GM12878 (cell line): Measurements from ENCODE around the gene TMEM151A. TPM values are rescaled to one million over a fixed set of nuclear protein-coding genes. Genes with fewer than 3 reads are reported as not detected.

ENCODE experiments used
- ATAC-seq: fragments of 200-7000 bp; cut with Tn5 transposase; 3 replicates; pipeline ENCODE4 v1.9.1; 2020; ENCODE audit warnings: mild to moderate bottlenecking, moderate library complexity
- BruUV-seq: library from RNA; stranded (reverse); fragments of 400-500 nt; replicated peaks from 2 replicates; lab custom pipeline; 2021; lab: Mats Ljungman, UMichigan
- CTCF ChIA-PET: fragments of 300-600 bp; sonication (Branson Sonifier 250); formaldehyde crosslinking; extraction: SDS; loops from one replicate; lab custom pipeline; 2021; ENCODE audit warnings: inconsistent platforms; lab: Yijun Ruan, JAX
- POLR2A ChIA-PET: fragments of 350-600 bp; formaldehyde crosslinking; extraction: SDS; loops from one replicate; lab custom pipeline; 2021; ENCODE audit warnings: inconsistent platforms; lab: Charles Lee
- RAD21 ChIA-PET: fragments of 300-600 bp; sonication (Branson Sonifier 250); formaldehyde crosslinking; loops from one replicate; lab custom pipeline; 2023; ENCODE audit warnings: antibody characterized with exemption; ENCODE audit not compliant: unreplicated experiment; lab: Charles Lee
- SMC1A ChIA-PET: fragments of 300-600 bp; sonication (Branson Sonifier 250); formaldehyde crosslinking; loops from one replicate; lab custom pipeline; 2023; ENCODE audit not compliant: unreplicated experiment, uncharacterized antibody; lab: Charles Lee
- DNase-seq: peaks from one replicate; pipeline ENCODE4 v3.0.0-alpha.2; 2011; ENCODE audit warnings: low read depth, low spot score
- FAIRE-seq: peaks from 3 replicates; lab custom pipeline; 2011; peaks lifted over from hg19 to GRCh38; lab: Jason Lieb, UNC
- H2AFZ ChIP-seq: 2 replicates; pipeline ENCODE4 v1.6.0; 2011; ENCODE audit warnings: low read depth, low read length, control low read depth; ENCODE audit not compliant: control insufficient read depth
- H3K27ac ChIP-seq: 2 replicates; pipeline ENCODE4 v1.5.1; 2011; ENCODE audit warnings: control low read depth; ENCODE audit not compliant: control insufficient read depth, insufficient read depth
- H3K27me3 ChIP-seq, 2 experiments: replicated peaks in 1 of 2; 2 replicates each; pipeline versions ENCODE4 v1.6.0 to v1.6.1; 2011; ENCODE audit warnings: low read length in 1 of 2; ENCODE audit not compliant: control insufficient read depth in 2 of 2, insufficient read depth in 2 of 2
- H3K36me3 ChIP-seq, 2 experiments: 2 replicates each; pipeline ENCODE4 v1.5.1; 2011; ENCODE audit warnings: low read length in 1 of 2; ENCODE audit not compliant: control insufficient read depth in 2 of 2, insufficient read depth in 2 of 2
- H3K4me1 ChIP-seq: 2 replicates; pipeline ENCODE4 v1.6.1; 2011; ENCODE audit warnings: mild to moderate bottlenecking, low read length, moderate library complexity, mixed read lengths; ENCODE audit not compliant: control insufficient read depth, insufficient read depth
- H3K4me2 ChIP-seq: 2 replicates; pipeline ENCODE4 v1.6.0; 2011; ENCODE audit warnings: control low read depth; ENCODE audit not compliant: control insufficient read depth, insufficient read depth
- H3K4me3 ChIP-seq: fragments of 200-600 bp; sonication (generic); 2 replicates; pipeline ENCODE4 v1.5.1; 2016
- H3K79me2 ChIP-seq: 2 replicates; pipeline ENCODE4 v1.6.0; 2011; ENCODE audit warnings: low read length; ENCODE audit not compliant: control insufficient read depth, insufficient read depth
- H3K9ac ChIP-seq: 2 replicates; pipeline ENCODE4 v1.8.0; 2011; ENCODE audit warnings: low read length, control low read depth, mixed read lengths; ENCODE audit not compliant: control insufficient read depth, insufficient read depth
- H3K9me3 ChIP-seq: replicated peaks from 3 replicates; pipeline ENCODE4 v1.5.1; 2011; ENCODE audit warnings: mild to moderate bottlenecking, low read length; ENCODE audit not compliant: control insufficient read depth, insufficient read depth
- H4K20me1 ChIP-seq: 2 replicates; pipeline ENCODE4 v1.6.0; 2011; ENCODE audit not compliant: control insufficient read depth, insufficient read depth
- BHLHE40 ChIP-seq, 2 experiments: fragments of 450-650 bp in 1 of 2; IDR thresholded peaks; 2 replicates each; pipeline ENCODE4 v1.6.1; 2011 to 2017; ENCODE audit warnings: low read depth in 2 of 2, borderline replicate concordance in 1 of 2, improper control_type of control experiment in 1 of 2, low read length in 1 of 2, mild to moderate bottlenecking in 1 of 2
- CBX3 ChIP-seq: fragments of 200-600 bp; sonication (generic); IDR thresholded peaks from 2 replicates; pipeline ENCODE4 v1.6.1; 2016; ENCODE audit warnings: low read depth, borderline replicate concordance
- CHD4 ChIP-seq: fragments of 200-600 bp; sonication (generic); IDR thresholded peaks from 2 replicates; pipeline ENCODE4 v1.6.1; 2016; ENCODE audit warnings: mild to moderate bottlenecking
- IKZF2 ChIP-seq, 2 experiments: fragments of 450-650 bp; IDR thresholded peaks; 2 replicates each; pipeline ENCODE4 v1.6.1; 2017; ENCODE audit warnings: mild to moderate bottlenecking in 2 of 2, moderate library complexity in 2 of 2
- NBN ChIP-seq: fragments of 450-650 bp; IDR thresholded peaks from 2 replicates; pipeline ENCODE4 v1.6.1; 2016
- NFIC ChIP-seq: IDR thresholded peaks from 2 replicates; pipeline ENCODE4 v1.6.1; 2012; ENCODE audit warnings: low read depth, mild to moderate bottlenecking, inconsistent platforms, low read length, moderate library complexity
- POLR2A ChIP-seq: IDR thresholded peaks from 2 replicates; pipeline ENCODE4 v1.6.1; 2011; ENCODE audit warnings: low read depth, mild to moderate bottlenecking, low read length
- SPI1 ChIP-seq: IDR thresholded peaks from 2 replicates; pipeline ENCODE4 v1.6.1; 2011; ENCODE audit warnings: low read depth, mild to moderate bottlenecking, low read length, moderate library complexity, borderline replicate concordance; ENCODE audit not compliant: insufficient read depth
- ZBED1 ChIP-seq: IDR thresholded peaks from 2 replicates; pipeline ENCODE4 v1.6.1; 2016; ENCODE audit warnings: borderline replicate concordance
- ZNF274 ChIP-seq: IDR thresholded peaks from one replicate; pipeline ENCODE4 v1.8.0; 2011; ENCODE audit not compliant: insufficient read length, insufficient read depth
- WGBS: methylation state at CpG from one replicate; pipeline ENCODE4 v1.1.6; 2016; ENCODE audit warnings: low lambda C conversion rate; ENCODE audit not compliant: insufficient replicate concordance, insufficient coverage; ENCODE audit errors: missing lambda C conversion rate; 5-methylcytosine and 5-hydroxymethylcytosine counted together
- in situ Hi-C: fragments of 300-500 bp; cut with MboI; formaldehyde crosslinking; loops from 9 replicates; pipeline ENCODE4 v1.14.3; 2018; ENCODE audit warnings: mixed read lengths
- intact Hi-C: fragments of 100-400 bp; cut with micrococcal nuclease; formaldehyde crosslinking; loops from one replicate; pipeline ENCODE4 v1.14.2; 2022; ENCODE audit not compliant: unreplicated experiment
- polyA plus RNA-seq, 11 experiments: library from polyadenylated mRNA; depleted of rRNA in 4 of 11; unstranded in 6 of 11; stranded (reverse) in 5 of 11; fragments of >200 nt; fragmentation: Nextera tagmentation in 4 of 11; fragmentation: Illumina TruSeq in 1 of 11; extraction: Ambion mirVana in 4 of 11; extraction: Trizol in 1 of 11; gene quantifications; 1 replicate in 1 of 11; 2 replicates in 10 of 11; pipeline versions ENCODE4 v1.2.1 to v1.2.3, GENCODE V29; 2011 to 2016; ENCODE audit warnings: inconsistent platforms in 2 of 11, missing spikeins in 2 of 11, low read depth in 1 of 11
- total RNA-seq, 4 experiments: library from RNA; depleted of rRNA in 3 of 4; stranded (reverse); fragments of >200 nt in 3 of 4; fragmentation: Illumina TruSeq in 1 of 4; extraction: Trizol in 1 of 4; gene quantifications; 2 replicates each; pipeline versions ENCODE4 v1.2.1 to v1.2.3, GENCODE V29; 2013 to 2021
- TF ChIP-seq, protein P1 (sequence below): IDR thresholded peaks from 2 replicates; pipeline ENCODE4 v1.6.1; 2011; ENCODE audit warnings: borderline replicate concordance, low read depth, mild to moderate bottlenecking, moderate library complexity, low read length; ENCODE audit not compliant: insufficient read depth, poor library complexity, severe bottlenecking
- TF ChIP-seq, protein P2 (sequence below): fragments of 450-650 bp; IDR thresholded peaks from 2 replicates; pipeline ENCODE4 v1.6.1; 2017; ENCODE audit warnings: antibody characterized with exemption, mild to moderate bottlenecking, moderate library complexity
- TF ChIP-seq, protein P3 (sequence below): IDR thresholded peaks from 2 replicates; pipeline ENCODE4 v1.6.1; 2012; ENCODE audit warnings: improper control_type of control experiment, low read depth, low read length; ENCODE audit not compliant: insufficient replicate concordance

TMEM151A gene
- total and polyA plus RNA-seq, 10 of the 15 experiments (the other 5 are each of a cell fraction or from before 2014, with no cell fraction given) = not detected

DNA sequence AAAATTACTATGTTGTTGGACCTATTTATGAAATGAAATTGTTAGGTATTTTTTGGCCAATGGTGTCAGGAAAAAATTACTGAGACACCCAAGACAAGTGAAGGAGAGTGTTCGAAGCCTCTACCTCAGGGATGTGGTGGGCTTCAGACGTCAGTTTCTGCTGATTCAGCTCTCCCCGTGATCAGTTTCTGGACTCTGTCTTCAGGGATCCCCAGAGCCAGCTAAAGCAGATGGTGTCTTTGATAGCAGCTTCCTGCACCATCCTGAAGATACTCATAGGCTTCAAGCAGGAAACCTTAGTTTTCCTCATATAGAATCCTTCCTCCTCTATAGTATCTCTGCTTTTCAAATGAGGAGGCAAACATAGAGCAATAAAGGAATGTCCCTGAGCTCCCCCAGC is 17.8 kb downstream of the TMEM151A start (continued):
- TF ChIP-seq, protein P1, sequence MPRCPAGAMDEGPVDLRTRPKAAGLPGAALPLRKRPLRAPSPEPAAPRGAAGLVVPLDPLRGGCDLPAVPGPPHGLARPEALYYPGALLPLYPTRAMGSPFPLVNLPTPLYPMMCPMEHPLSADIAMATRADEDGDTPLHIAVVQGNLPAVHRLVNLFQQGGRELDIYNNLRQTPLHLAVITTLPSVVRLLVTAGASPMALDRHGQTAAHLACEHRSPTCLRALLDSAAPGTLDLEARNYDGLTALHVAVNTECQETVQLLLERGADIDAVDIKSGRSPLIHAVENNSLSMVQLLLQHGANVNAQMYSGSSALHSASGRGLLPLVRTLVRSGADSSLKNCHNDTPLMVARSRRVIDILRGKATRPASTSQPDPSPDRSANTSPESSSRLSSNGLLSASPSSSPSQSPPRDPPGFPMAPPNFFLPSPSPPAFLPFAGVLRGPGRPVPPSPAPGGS = no peak
- TF ChIP-seq ZNF274 (no peak), CHD4 (no peak), IKZF2 (IDR thresholded peaks at IDR 0.05) (no peak)
- TF ChIP-seq, protein P2, sequence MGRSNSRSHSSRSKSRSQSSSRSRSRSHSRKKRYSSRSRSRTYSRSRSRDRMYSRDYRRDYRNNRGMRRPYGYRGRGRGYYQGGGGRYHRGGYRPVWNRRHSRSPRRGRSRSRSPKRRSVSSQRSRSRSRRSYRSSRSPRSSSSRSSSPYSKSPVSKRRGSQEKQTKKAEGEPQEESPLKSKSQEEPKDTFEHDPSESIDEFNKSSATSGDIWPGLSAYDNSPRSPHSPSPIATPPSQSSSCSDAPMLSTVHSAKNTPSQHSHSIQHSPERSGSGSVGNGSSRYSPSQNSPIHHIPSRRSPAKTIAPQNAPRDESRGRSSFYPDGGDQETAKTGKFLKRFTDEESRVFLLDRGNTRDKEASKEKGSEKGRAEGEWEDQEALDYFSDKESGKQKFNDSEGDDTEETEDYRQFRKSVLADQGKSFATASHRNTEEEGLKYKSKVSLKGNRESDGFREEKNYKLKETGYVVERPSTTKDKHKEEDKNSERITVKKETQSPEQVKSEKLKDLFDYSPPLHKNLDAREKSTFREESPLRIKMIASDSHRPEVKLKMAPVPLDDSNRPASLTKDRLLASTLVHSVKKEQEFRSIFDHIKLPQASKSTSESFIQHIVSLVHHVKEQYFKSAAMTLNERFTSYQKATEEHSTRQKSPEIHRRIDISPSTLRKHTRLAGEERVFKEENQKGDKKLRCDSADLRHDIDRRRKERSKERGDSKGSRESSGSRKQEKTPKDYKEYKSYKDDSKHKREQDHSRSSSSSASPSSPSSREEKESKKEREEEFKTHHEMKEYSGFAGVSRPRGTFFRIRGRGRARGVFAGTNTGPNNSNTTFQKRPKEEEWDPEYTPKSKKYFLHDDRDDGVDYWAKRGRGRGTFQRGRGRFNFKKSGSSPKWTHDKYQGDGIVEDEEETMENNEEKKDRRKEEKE = no peak

DNA sequence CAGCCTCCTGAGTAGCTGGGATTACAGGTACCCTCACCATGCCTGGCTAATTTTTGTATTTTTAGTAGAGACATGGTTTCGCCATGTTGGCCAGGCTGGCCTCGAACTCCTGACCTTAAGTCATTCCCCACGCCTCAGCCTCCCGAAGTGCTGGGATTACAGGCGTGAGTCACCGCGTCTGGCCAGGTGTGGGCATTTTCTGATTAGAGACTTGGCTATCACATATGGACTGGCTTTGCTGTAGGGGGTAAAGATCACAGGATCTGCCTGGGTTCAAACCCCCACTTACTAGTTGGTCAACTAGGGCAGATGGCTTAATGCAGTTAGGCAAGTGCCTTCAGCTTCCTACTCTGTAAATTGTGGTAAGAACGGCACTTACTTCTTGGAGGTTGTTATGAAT is 18.6 kb downstream of the TMEM151A start:
- no peaks in the 10 kb centered on the region for H3K79me2 ChIP-seq
- H4K20me1 ChIP-seq = no peaks in the 10 kb centered on the region
- BruUV-seq = no TSS peak
- H2AFZ ChIP-seq = no peak overlapping the region
- intact Hi-C loops (loop anchor here (2.0 kb wide), 1 partner anchor 78 kb away; no protein-coding TSS in a partner anchor), in situ Hi-C loops (no loop called here)
- H3K36me3 ChIP-seq = no peaks in the 10 kb centered on the region
- ChIA-PET RAD21 (interaction anchor here (1.3 to 3.0 kb wide), 3 partner anchors 21 to 79 kb away, joined by 3 to 49 read pairs (median 5); partner anchors contain the start of gene YIF1A), POLR2A (interaction anchor here (0.6 kb wide), 1 partner anchor 416 kb away, joined by 3 read pairs; no protein-coding TSS in a partner anchor), SMC1A (interaction anchor here (1.2 kb wide), 1 partner anchor 42 kb away, joined by 3 read pairs; the partner anchor contains the start of gene RAB1B), CTCF (interaction anchor here (1.2 to 6.3 kb wide), 4 partner anchors 21 to 77 kb away, joined by 3 to 166 read pairs (median 58); partner anchors contain the start of gene YIF1A)
- FAIRE-seq = no peak
- H3K4me3 ChIP-seq = no peak overlapping the region
- no peak overlapping the region for H3K4me2 ChIP-seq
- H3K27me3 ChIP-seq = no peaks in the 10 kb centered on the region; a peak in 1 of 4 replicates
- H3K27ac ChIP-seq = no peak overlapping the region
- H3K4me1 ChIP-seq = no peaks in the 10 kb centered on the region; the same call in 1 of the 2 replicates
- 42% methylated on average over 8 of the region's 8 CpGs for WGBS
- H3K9me3 ChIP-seq = no peaks in the 10 kb centered on the region
- no peak for DNase-seq
- ATAC-seq = no peak
- H3K9ac ChIP-seq = no peak overlapping the region
- TF ChIP-seq CBX3 (no peak), POLR2A (no peak), SPI1 (no peak), ZBED1 (no peak), BHLHE40 (IDR thresholded peaks at IDR 0.05; ENCODE audit: borderline replicate concordance in 1 of 2, low read depth in 2 of 2, low read length in 1 of 2) (no peak), NBN (no peak), NFIC (no peak)
- TF ChIP-seq, protein P3, sequence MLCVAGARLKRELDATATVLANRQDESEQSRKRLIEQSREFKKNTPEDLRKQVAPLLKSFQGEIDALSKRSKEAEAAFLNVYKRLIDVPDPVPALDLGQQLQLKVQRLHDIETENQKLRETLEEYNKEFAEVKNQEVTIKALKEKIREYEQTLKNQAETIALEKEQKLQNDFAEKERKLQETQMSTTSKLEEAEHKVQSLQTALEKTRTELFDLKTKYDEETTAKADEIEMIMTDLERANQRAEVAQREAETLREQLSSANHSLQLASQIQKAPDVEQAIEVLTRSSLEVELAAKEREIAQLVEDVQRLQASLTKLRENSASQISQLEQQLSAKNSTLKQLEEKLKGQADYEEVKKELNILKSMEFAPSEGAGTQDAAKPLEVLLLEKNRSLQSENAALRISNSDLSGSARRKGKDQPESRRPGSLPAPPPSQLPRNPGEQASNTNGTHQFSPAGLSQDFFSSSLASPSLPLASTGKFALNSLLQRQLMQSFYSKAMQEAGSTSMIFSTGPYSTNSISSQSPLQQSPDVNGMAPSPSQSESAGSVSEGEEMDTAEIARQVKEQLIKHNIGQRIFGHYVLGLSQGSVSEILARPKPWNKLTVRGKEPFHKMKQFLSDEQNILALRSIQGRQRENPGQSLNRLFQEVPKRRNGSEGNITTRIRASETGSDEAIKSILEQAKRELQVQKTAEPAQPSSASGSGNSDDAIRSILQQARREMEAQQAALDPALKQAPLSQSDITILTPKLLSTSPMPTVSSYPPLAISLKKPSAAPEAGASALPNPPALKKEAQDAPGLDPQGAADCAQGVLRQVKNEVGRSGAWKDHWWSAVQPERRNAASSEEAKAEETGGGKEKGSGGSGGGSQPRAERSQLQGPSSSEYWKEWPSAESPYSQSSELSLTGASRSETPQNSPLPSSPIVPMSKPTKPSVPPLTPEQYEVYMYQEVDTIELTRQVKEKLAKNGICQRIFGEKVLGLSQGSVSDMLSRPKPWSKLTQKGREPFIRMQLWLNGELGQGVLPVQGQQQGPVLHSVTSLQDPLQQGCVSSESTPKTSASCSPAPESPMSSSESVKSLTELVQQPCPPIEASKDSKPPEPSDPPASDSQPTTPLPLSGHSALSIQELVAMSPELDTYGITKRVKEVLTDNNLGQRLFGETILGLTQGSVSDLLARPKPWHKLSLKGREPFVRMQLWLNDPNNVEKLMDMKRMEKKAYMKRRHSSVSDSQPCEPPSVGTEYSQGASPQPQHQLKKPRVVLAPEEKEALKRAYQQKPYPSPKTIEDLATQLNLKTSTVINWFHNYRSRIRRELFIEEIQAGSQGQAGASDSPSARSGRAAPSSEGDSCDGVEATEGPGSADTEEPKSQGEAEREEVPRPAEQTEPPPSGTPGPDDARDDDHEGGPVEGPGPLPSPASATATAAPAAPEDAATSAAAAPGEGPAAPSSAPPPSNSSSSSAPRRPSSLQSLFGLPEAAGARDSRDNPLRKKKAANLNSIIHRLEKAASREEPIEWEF = no peak
